ES-I3 (cell line): Measurements from ENCODE around the gene P3H3.
A peak's percentile ranks its signal among the peaks of the same experiment; 100 is the strongest.
"Not testable (repeated sequence)": the region's sequence is repeated elsewhere in the genome, so short reads cannot be mapped to it uniquely, and the experiment has no call there.

Experiments used
- H3K36me3 ChIP-seq: 2 replicates; pipeline ENCODE4 v1.6.1; 2013; ENCODE audit warnings: mild to moderate bottlenecking, low read length, control low read depth, moderate library complexity; ENCODE audit not compliant: insufficient read depth
- H3K4me1 ChIP-seq: 2 replicates; pipeline ENCODE4 v1.6.1; 2013; ENCODE audit warnings: mild to moderate bottlenecking, control low read depth, low read length; ENCODE audit not compliant: insufficient read depth
- H3K9ac ChIP-seq: 2 replicates; pipeline ENCODE4 v1.6.1; 2013; ENCODE audit warnings: low read depth, mild to moderate bottlenecking, low read length, moderate library complexity
- H3K9me3 ChIP-seq: 2 replicates; pipeline ENCODE4 v1.6.1; 2013; ENCODE audit warnings: mild to moderate bottlenecking, low read length, moderate library complexity; ENCODE audit not compliant: control insufficient read depth, insufficient read depth

Gene P3H3

DNA sequence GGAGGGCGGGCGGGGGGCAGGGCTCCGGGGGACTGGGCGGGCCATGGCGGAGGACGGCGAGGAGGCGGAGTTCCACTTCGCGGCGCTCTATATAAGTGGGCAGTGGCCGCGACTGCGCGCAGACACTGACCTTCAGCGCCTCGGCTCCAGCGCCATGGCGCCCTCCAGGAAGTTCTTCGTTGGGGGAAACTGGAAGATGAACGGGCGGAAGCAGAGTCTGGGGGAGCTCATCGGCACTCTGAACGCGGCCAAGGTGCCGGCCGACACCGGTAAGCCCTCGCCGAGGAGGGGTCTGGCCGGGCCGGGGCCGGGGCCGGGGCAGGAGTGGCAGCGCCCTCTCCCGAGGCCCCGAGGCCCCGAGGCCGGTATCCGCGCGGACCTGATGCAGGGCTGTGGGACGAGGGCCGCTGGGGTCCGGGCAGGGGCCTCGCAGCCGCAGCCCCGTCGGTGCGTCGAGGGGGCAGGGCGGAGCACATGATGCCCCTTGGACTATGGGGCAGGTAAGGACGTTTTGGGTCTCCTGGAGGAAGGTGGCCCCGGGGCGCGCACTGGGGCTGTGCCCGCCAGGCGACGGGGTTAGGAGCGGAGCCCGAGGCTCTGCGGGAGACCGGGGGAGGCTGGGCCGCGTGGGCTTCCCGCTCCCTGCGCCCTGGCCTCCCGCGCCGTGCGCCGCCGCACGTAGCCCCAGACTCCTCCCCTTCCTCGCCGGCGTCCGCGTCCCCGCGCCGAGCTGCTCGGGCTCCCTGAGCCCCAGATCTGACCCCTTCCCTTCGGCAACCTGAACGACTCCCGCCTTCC, 39.4 kb downstream of the P3H3 start, which contains the start of gene TPI1:
TSS of gene TPI1 (plus strand) at position 119 of the 798 bp plus-strand sequence. CDS start at position 155, 36 bp downstream.
- Histone ChIP-seq H3K9me3 (no peaks in the 10 kb centered on the region), H3K36me3 (peaks cover 9% of the 10 kb centered on the region), H3K9ac (peak within 1 kb of the TSS; percentile 69), H3K4me1 (peaks cover 11% of the 10 kb centered on the region)

DNA sequence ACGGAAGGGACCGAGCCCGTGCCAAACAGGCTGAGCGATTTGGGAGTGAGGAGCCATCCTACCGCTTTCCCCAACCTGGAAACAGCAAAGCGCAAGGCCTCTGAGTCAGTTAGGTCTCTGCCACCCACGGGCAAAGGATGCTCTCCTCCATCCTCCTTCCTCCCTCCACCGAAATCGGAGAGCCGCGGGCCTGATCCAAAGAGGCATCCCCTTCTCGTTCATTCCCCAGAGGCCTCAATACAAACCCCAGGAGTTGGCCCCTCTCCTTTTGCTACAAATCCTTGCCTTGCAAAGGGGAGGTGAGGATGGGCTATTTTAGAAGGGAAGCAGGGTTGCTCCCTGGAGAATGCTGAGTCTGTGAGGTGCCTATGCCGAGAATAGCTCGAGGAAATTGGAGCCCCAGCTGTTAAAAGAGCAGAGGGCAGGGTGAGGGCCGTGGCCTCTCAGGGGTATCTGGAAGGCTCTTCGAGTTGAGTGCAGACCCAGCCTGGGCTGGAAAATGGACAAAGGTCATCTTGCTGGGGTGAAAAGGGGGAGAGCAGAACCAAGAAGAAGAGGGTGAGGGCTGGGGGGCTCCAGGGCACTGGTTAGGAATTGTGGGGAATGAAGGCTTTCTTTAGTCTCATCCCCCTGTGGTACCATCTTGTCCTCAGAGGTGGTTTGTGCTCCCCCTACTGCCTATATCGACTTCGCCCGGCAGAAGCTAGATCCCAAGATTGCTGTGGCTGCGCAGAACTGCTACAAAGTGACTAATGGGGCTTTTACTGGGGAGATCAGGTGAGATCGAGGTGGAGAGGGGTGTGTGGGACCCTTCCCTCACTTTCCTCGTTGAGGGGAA, 40.2 kb downstream of the P3H3 start:
- Histone ChIP-seq H3K4me1 (peaks cover 11% of the 10 kb centered on the region), H3K9me3 (no peaks in the 10 kb centered on the region), H3K36me3 (peaks cover 9% of the 10 kb centered on the region), H3K9ac (peak overlapping the region; percentile 69)

DNA sequence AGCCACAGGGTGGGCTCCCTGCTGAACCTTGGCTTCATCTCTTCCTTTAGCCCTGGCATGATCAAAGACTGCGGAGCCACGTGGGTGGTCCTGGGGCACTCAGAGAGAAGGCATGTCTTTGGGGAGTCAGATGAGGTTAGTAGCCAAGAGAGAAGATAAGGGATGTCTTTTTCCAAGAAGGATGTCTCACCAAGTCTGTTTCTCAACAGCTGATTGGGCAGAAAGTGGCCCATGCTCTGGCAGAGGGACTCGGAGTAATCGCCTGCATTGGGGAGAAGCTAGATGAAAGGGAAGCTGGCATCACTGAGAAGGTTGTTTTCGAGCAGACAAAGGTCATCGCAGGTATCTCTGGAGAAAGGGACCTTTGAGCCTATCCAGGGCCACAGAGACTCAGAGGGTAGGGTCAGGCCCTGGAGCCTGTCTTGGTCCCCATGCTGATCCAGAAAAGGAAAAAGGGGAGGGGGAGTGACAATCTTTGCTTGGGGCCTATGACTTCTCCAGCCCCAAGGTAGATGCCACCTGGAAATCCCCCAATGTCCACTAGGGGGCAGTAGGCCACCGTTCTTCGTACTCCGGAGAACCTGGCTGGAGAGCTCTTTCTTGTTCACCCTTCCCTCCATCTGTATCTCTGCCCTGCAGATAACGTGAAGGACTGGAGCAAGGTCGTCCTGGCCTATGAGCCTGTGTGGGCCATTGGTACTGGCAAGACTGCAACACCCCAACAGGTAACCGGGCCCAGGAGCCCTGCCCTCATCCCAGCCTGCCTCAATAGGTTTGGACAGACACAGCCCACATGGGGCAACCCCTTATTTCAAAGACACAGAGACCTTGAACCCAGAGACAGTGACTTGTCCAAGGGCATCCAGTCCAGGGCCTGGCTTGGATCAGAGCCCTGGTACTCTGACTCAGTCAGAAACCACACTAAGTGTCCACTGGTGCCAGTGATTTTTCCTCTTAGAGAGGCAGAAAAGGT, 41.1 kb downstream of the P3H3 start:
- peaks cover 9% of the 10 kb centered on the region for H3K36me3 ChIP-seq
- H3K9me3 ChIP-seq: no peaks in the 10 kb centered on the region
- H3K9ac ChIP-seq: peak overlapping the region; percentile 69; the same call in 1 of the 2 replicates
- H3K4me1 ChIP-seq: peaks cover 11% of the 10 kb centered on the region

DNA sequence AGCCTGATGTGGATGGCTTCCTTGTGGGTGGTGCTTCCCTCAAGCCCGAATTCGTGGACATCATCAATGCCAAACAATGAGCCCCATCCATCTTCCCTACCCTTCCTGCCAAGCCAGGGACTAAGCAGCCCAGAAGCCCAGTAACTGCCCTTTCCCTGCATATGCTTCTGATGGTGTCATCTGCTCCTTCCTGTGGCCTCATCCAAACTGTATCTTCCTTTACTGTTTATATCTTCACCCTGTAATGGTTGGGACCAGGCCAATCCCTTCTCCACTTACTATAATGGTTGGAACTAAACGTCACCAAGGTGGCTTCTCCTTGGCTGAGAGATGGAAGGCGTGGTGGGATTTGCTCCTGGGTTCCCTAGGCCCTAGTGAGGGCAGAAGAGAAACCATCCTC, 42.1 kb downstream of the P3H3 start:
- not testable (repeated sequence) for H3K9ac ChIP-seq, H3K9me3 ChIP-seq, H3K36me3 ChIP-seq
- peaks cover 11% of the 10 kb centered on the region for H3K4me1 ChIP-seq

DNA sequence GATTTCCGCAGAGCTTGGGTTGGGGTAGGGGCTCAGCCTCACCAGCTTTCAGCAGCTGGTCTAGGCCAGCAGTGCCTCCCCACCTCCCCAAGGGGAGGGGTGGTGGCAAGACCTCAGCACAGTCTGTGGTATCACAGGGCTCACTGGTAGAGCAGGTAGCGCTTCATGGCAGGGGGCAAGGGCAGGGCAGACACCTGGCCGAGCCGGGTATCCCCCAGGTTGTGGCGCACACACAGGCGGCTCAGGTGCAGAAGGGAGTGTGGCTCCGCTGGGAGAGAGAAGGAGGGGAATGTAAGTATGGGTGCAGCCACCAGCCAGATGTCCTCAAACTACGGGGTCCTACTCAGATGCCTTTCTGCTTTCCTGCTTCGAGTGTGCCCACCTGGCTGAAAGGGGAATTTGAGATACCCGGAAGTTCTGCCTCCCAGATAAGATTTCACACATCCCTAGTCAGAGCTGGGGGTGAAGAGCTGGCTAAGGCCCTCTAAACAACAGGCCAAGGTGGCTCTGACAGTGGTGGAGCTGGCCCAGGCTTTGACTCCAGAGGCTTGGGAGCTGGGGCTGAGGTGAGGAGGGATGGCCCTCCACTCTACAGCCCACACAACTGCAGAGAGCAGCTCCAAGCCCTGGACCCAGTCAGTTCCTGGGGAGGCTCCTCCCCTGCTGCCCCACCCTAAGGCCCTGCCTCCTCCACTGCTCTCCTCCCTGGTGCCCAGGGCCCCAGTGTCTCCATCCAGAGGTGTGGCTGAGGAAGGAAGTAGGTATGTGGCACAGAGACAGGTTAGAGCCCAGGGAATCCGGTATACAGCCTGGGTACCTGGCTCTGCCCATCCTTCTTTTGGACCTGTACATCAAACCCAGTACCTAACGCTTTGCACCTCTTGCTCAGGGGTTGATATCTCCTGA, 43.1 kb downstream of the P3H3 start:
- Histone ChIP-seq H3K9ac (peak overlapping the region; percentile 82), H3K9me3 (no peaks in the 10 kb centered on the region), H3K36me3 (peaks cover 7% of the 10 kb centered on the region; the same call in 1 of the 2 replicates), H3K4me1 (peaks cover 5% of the 10 kb centered on the region; the same call in 1 of the 2 replicates)

DNA sequence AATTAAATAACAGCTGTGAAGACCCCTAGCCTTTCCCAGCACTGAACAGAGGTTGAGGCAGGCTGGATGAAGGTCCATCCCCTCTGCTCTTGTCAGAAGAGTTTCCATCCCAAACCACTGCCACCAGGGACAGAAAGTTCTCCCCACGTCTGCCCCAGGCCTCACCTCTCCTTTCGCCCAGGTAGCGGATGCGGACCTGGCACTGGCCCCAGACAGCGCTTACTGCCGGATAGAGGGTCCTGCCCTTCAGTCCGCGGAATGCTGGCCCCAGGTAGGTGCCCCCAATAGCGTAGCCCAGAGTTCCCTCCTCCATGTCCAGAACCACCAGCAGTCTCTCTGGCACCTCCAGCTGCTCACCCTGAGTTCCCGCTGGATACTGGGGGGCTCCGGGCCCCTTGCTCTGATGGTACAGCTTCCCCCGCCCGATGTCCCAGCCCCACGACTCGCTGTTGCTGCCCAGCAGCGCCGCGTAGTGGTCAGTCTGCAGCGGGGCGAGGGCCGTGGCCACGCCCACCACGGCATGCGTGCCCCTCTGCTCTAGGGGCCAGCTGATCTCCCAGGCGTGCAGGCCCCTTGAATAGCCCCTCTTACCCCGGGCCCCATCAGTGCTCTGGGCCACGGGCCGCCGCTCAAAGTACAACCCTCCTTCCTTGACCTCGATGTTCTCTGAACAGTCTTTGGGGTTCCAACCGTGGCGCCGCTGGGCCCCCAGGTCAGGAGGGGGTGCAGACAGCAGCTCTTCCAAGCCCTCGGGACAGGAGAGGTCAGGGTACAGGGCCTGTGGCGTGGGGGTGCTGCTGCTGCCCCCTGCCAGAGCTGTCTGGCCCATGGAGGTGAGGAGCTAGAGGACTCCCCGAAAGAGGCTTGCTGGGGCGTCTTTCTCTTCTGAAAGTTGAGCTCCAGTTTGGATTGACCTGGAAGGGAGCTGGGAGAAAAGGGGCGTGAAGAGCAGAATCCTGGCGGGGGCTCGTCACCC, 44.2 kb downstream of the P3H3 start:
- H3K9me3 ChIP-seq: no peaks in the 10 kb centered on the region
- H3K36me3 ChIP-seq: peaks cover 7% of the 10 kb centered on the region
- peaks cover 5% of the 10 kb centered on the region; the same call in 1 of the 2 replicates for H3K4me1 ChIP-seq

DNA sequence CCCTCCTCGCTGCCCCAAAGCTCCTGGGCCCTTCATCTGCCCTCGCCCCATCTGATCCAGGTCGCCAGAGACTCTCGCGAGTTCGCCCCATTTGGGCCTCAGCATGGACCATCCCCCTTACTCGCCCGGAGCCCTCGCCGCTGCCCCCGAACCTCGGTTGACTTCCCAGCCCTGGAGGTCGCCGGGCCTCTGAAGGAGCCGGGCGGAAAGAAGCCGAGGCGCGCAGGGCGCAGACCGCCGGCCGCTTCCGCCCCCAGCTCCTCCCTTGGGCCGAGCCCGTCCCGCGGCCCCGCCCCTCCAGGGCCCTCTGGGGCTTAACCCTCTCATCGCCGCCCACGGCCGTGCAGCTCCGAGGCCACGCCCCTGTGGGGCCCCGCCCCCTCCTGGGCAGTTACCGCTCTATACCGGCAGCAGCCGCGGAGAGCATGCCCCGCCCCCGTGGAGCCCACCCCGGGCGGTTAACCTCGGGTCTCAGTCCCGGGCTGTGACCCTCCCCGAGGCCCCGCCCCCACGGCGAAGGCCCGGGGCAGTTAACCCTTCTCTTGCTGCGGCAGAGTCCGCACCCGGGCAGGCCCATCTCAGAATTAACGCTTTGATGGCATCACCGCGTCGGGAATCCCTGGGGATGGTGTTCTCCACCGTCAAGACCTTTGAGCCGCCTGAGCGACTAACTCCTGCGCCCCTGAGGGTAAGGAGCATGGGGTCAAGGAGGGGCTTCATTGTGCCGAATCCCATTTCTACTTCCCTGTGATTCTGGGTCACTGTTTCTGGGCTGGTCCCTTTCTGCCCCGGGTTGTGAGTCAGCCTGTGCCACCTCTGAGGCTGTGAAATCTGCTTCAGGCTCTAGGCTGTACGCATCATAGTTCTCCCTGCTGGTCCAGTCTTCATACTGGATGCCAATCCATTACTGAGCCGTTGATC, 45.1 kb downstream of the P3H3 start, which contains the start of gene SPSB2:
TSS of gene SPSB2 (minus strand) at position 210 of the 921 bp plus-strand sequence. CDS start 402 bp downstream, outside the sequence.
- peaks cover 5% of the 10 kb centered on the region; the same call in 1 of the 2 replicates for H3K4me1 ChIP-seq
- peak within 1 kb of the TSS; percentile 82 for H3K9ac ChIP-seq
- H3K9me3 ChIP-seq: no peaks in the 10 kb centered on the region
- peaks cover 7% of the 10 kb centered on the region for H3K36me3 ChIP-seq

More for the DNA sequence above, 44.2 kb downstream of the P3H3 start:
- peak overlapping the region; percentile 82 for H3K9ac ChIP-seq

DNA sequence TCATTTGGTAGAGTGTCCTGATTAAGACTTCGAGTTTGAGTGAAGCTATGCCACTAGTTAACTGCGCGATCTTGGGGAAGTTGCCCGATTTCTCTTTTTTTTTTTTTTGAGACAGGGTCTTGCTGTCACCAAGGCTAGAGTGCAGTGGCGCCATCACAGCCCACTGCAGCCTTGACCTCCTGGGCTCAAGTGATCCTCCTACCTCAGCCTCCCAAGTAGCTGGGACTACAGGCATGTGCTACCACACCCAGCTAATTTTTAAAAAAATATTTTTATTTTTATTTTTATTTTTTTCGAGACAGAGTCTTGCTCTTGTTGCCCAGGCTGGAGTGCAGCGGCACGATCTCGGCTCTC, 45.8 kb downstream of the P3H3 start:
- not testable (repeated sequence) for H3K9me3 ChIP-seq, H3K36me3 ChIP-seq, H3K4me1 ChIP-seq
- peak overlapping the region; percentile 79 for H3K9ac ChIP-seq

DNA sequence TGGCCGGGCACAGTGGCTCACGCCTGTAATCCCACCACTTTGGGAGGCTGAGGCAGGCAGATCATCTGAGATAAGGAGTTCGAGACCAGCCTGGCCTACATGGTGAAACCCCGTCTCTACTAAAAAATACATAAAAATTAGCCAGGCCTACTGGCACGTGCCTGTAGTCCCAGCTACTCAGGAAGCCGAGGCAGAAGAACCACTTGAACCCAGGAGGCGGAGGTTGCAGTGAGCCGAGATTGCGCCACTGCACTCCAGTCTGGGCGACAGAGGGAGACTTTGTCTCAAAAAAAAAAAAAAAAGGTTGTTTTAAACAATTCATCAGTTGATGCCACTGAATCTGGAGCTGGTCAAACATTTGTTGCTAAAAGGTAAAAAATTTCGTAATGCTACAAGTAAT, 51.6 kb downstream of the P3H3 start:
- H3K36me3 ChIP-seq, H3K9ac ChIP-seq, H3K4me1 ChIP-seq, H3K9me3 ChIP-seq: not testable (repeated sequence)

DNA sequence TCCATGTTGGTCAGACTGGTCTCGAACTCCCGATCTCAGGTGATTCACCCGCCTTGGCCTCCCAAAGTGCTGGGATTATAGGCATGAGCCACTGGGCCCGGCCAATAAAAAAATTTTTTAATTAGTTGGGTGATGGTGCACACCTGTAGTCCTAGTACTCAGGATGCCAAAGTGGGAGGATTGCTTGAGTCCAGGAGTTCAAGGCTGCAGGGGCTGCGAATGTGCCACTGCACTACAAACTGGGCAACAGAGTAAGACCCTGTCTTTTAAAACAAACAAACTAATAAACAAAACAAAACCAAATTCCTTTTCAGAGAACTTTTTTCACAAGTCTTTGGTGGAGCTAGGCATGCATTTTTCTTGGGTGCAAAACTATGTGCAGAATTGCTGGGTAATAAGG, 55.0 kb downstream of the P3H3 start:
- no peak overlapping the region for H3K9ac ChIP-seq
- no peaks in the 10 kb centered on the region for H3K9me3 ChIP-seq
- no peaks in the 10 kb centered on the region for H3K36me3 ChIP-seq
- H3K4me1 ChIP-seq: peaks cover 18% of the 10 kb centered on the region

DNA sequence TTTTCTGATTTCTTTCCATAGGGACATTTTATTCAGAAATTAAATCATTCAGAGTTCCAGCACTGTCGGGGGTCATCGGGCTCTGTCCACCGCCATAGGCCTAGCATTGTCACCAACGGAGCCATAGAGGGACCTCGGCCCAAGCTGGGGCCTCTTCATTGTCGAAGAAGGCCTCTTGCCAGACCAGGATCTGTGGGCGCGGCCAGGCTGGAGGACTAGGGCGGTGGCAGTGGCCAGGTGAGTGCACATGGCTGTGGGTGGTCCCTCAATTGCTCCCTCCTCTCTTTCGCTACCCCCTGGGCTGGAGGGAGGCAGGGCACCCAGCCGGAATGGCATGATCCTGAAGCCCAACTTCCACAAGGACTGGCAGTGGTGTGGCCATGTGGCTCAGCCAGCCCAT, 55.5 kb downstream of the P3H3 start:
- Histone ChIP-seq H3K9me3 (no peaks in the 10 kb centered on the region), H3K9ac (no peak overlapping the region), H3K4me1 (peaks cover 23% of the 10 kb centered on the region), H3K36me3 (no peaks in the 10 kb centered on the region)
